Endothelial cell of umbilical vein (primary cell): ENCODE results near the gene ZNF365. TPM values are rescaled to one million over a fixed set of nuclear protein-coding genes. Genes with fewer than 3 reads are reported as not detected.

Experiments used
- BruUV-seq: library from RNA; stranded (reverse); fragments of 400-500 nt; replicated peaks from 2 replicates; lab custom pipeline; 2021; lab: Mats Ljungman, UMichigan
- CTCF ChIA-PET: fragments of 300-600, 350-600 bp; sonication (Branson Sonifier 250); formaldehyde crosslinking; loops from one replicate; lab custom pipeline; 2021; ENCODE audit warnings: antibody characterized with exemption, inconsistent platforms; lab: Charles Lee
- POLR2A ChIA-PET: fragments of 300-600, 350-600 bp; sonication (Branson Sonifier 250); formaldehyde crosslinking; loops from one replicate; lab custom pipeline; 2021; ENCODE audit warnings: antibody characterized with exemption, inconsistent platforms; lab: Charles Lee
- DNase-seq: peaks from one replicate; pipeline ENCODE4 v3.0.0-alpha.2; 2011; ENCODE audit warnings: low read depth, low spot score
- FAIRE-seq: peaks from 2 replicates; lab custom pipeline; 2011; peaks lifted over from hg19 to GRCh38; lab: Jason Lieb, UNC
- H2AFZ ChIP-seq: 2 replicates; pipeline ENCODE4 v1.6.0; 2012; ENCODE audit warnings: low read depth, low read length, control low read depth, inconsistent platforms
- H3K27ac ChIP-seq: 2 replicates; pipeline ENCODE4 v1.5.1; 2011; ENCODE audit warnings: low read depth, mild to moderate bottlenecking, control low read depth, low read length, moderate library complexity; ENCODE audit not compliant: insufficient read depth
- H3K27me3 ChIP-seq, 2 experiments: 2 replicates each; pipeline versions ENCODE4 v1.6.0 to v1.6.1; 2011; ENCODE audit warnings: low read length in 2 of 2, mixed read lengths in 1 of 2; ENCODE audit not compliant: control insufficient read depth in 2 of 2, insufficient read depth in 2 of 2
- H3K36me3 ChIP-seq, 2 experiments: 2 replicates in 1 of 2; 3 replicates in 1 of 2; pipeline ENCODE4 v1.5.1; 2011; ENCODE audit warnings: low read length in 2 of 2, mild to moderate bottlenecking in 1 of 2, moderate library complexity in 1 of 2; ENCODE audit not compliant: control insufficient read depth in 2 of 2, insufficient read depth in 2 of 2; ENCODE audit errors: extremely low read depth in 1 of 2
- H3K4me1 ChIP-seq: 3 replicates; pipeline ENCODE4 v1.5.1; 2011; ENCODE audit warnings: mild to moderate bottlenecking, low read length; ENCODE audit not compliant: control insufficient read depth, insufficient read depth; ENCODE audit errors: extremely low read depth
- H3K4me2 ChIP-seq: 2 replicates; pipeline ENCODE4 v1.6.1; 2011; ENCODE audit warnings: low read length, control low read depth, mixed read lengths; ENCODE audit not compliant: insufficient read depth
- H3K4me3 ChIP-seq, 3 experiments: fragments of 200-600 bp in 1 of 3; sonication (generic), shearing (Covaris generic) in 1 of 3; replicated peaks in 1 of 3; 2 replicates each; pipeline ENCODE4 v1.5.1; 2011 to 2016; ENCODE audit warnings: control low read depth in 3 of 3, low read length in 3 of 3, mild to moderate bottlenecking in 2 of 3, inconsistent platforms in 1 of 3, low read depth in 1 of 3, moderate library complexity in 1 of 3; ENCODE audit not compliant: insufficient read depth in 1 of 3
- H3K79me2 ChIP-seq: 2 replicates; pipeline ENCODE4 v1.6.0; 2012; ENCODE audit warnings: low read length, inconsistent platforms; ENCODE audit not compliant: control insufficient read depth, insufficient read depth
- H3K9ac ChIP-seq: replicated peaks from 2 replicates; pipeline ENCODE3; 2011; ENCODE audit warnings: low read length, control low read depth; ENCODE audit not compliant: insufficient read depth; ENCODE audit errors: extremely low read depth
- H3K9me1 ChIP-seq: replicated peaks from 3 replicates; pipeline ENCODE4 v1.6.0; 2011; ENCODE audit warnings: mild to moderate bottlenecking, low read length; ENCODE audit not compliant: control insufficient read depth, insufficient read depth; ENCODE audit errors: extremely low read depth
- H3K9me3 ChIP-seq: replicated peaks from 2 replicates; pipeline ENCODE4 v1.5.1; 2012; ENCODE audit warnings: low read length, inconsistent platforms; ENCODE audit not compliant: control insufficient read depth, insufficient read depth
- H4K20me1 ChIP-seq: replicated peaks from 2 replicates; pipeline ENCODE3; 2011; ENCODE audit warnings: mild to moderate bottlenecking, low read length; ENCODE audit not compliant: control insufficient read depth, insufficient read depth; ENCODE audit errors: extremely low read depth
- EZH2 ChIP-seq: IDR thresholded peaks from 2 replicates; pipeline ENCODE4 v1.6.1; 2012; ENCODE audit warnings: borderline replicate concordance, low read depth, mild to moderate bottlenecking, moderate library complexity, low read length, inconsistent platforms; ENCODE audit not compliant: severe bottlenecking
- FOS ChIP-seq: IDR thresholded peaks from 2 replicates; pipeline ENCODE4 v1.6.1; 2011; ENCODE audit warnings: mild to moderate bottlenecking, low read length, moderate library complexity, borderline replicate concordance; ENCODE audit not compliant: insufficient read depth
- GATA2 ChIP-seq: IDR thresholded peaks from 2 replicates; pipeline ENCODE4 v1.7.0; 2011; ENCODE audit warnings: low read depth, mild to moderate bottlenecking, moderate library complexity, mixed read lengths, low read length; ENCODE audit not compliant: insufficient read length, insufficient read depth
- JUN ChIP-seq: IDR thresholded peaks from 2 replicates; pipeline ENCODE4 v1.6.1; 2011; ENCODE audit warnings: borderline replicate concordance, low read depth; ENCODE audit not compliant: insufficient read length, insufficient read depth
- MYC ChIP-seq: IDR thresholded peaks from one replicate; pipeline ENCODE4 v1.6.1; 2011; ENCODE audit warnings: mild to moderate bottlenecking, low read depth, low read length
- POLR2A ChIP-seq: IDR thresholded peaks from 2 replicates; pipeline ENCODE4 v1.6.1; 2012; ENCODE audit warnings: low read depth, mild to moderate bottlenecking, control low read depth, low read length
- POLR2AphosphoS5 ChIP-seq: IDR thresholded peaks from 2 replicates; pipeline ENCODE4 v1.6.1; 2012; ENCODE audit warnings: low read depth, mild to moderate bottlenecking, control low read depth, low read length, moderate library complexity; ENCODE audit not compliant: insufficient read depth
- dilution Hi-C: fragments of 300-500 bp; cut with MboI; formaldehyde crosslinking; loops from one replicate; pipeline ENCODE4 v1.15.0; 2019; ENCODE audit warnings: low sequenced_read_pairs; ENCODE audit not compliant: extremely low pct_ligation_motif_present
- intact Hi-C: fragments of 100-400 bp; cut with micrococcal nuclease; formaldehyde crosslinking; loops from one replicate; pipeline ENCODE4 v1.10.0; 2022
- polyA plus RNA-seq, 4 experiments: library from polyadenylated mRNA; depleted of rRNA in 3 of 4; stranded (reverse) in 3 of 4; unstranded in 1 of 4; fragments of >200 nt; gene quantifications; 2 replicates each; pipeline versions ENCODE4 v1.2.1 to v1.2.3, GENCODE V29; 2011 to 2012; ENCODE audit warnings: missing spikeins in 1 of 4
- total RNA-seq: library from RNA; stranded (reverse); gene quantifications from 2 replicates; pipeline ENCODE4 v1.2.3, GENCODE V29; 2021
- TF ChIP-seq, protein P1 (sequence below): IDR thresholded peaks from 2 replicates; pipeline ENCODE4 v1.6.1; 2011; ENCODE audit not compliant: insufficient read depth, insufficient read length
- TF ChIP-seq, protein P2 (sequence below), 2 donors: IDR thresholded peaks; 1 replicate in 1 of 2; 2 replicates in 1 of 2; pipeline ENCODE4 v1.5.1; 2011; ENCODE audit warnings: low read length in 2 of 2, mild to moderate bottlenecking in 2 of 2, moderate library complexity in 2 of 2, control low read depth in 1 of 2, inconsistent platforms in 1 of 2, low read depth in 1 of 2; ENCODE audit not compliant: insufficient read depth in 1 of 2; ENCODE audit errors: extremely low read depth in 1 of 2

The ZNF365 gene
- total and polyA plus RNA-seq, 2 donors (not counting 3 experiments of a cell fraction or from before 2014, with no cell fraction given) = 1.3 to 2.9 TPM

DNA sequence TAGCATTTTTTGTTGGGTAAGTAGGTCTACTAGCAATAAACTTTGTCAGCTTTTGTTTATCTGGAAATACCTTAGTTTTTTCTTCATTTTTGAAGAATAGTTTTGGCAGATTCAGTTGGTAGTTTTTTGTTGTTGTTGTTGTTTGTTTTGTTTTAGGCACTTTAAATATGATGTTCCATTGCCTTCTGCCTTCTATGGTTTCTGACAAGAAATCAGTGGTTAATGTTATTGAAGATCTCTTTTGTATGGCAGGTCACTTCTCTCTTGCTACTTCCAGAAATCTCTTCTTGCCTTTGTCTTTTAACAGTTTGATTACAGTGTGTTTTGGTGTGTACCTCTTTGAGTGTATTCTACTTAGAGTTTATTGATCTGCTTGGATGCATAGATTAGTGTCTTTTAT, 41.8 kb upstream of the ZNF365 start:
- intact Hi-C loops = no loop called here
- H3K36me3 ChIP-seq = no peaks in the 10 kb centered on the region
- H3K4me1 ChIP-seq = peaks cover 5% of the 10 kb centered on the region
- no peaks in the 10 kb centered on the region for H3K79me2 ChIP-seq
- no peak overlapping the region for H3K9ac ChIP-seq
- H2AFZ ChIP-seq = no peak overlapping the region
- DNase-seq (no peak), FAIRE-seq (no peak)
- no peak overlapping the region for H3K27ac ChIP-seq
- no TSS peak for BruUV-seq
- H3K9me1 ChIP-seq = no peaks in the 10 kb centered on the region
- H4K20me1 ChIP-seq = no peaks in the 10 kb centered on the region
- dilution Hi-C loops = no loop called here
- TF ChIP-seq GATA2 (no peak), MYC (no peak), JUN (no peak), EZH2 (no peak), POLR2AphosphoS5 (no peak), FOS (no peak), POLR2A (no peak)
- TF ChIP-seq, protein P1, sequence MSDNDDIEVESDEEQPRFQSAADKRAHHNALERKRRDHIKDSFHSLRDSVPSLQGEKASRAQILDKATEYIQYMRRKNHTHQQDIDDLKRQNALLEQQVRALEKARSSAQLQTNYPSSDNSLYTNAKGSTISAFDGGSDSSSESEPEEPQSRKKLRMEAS = no peak
- TF ChIP-seq, protein P2, sequence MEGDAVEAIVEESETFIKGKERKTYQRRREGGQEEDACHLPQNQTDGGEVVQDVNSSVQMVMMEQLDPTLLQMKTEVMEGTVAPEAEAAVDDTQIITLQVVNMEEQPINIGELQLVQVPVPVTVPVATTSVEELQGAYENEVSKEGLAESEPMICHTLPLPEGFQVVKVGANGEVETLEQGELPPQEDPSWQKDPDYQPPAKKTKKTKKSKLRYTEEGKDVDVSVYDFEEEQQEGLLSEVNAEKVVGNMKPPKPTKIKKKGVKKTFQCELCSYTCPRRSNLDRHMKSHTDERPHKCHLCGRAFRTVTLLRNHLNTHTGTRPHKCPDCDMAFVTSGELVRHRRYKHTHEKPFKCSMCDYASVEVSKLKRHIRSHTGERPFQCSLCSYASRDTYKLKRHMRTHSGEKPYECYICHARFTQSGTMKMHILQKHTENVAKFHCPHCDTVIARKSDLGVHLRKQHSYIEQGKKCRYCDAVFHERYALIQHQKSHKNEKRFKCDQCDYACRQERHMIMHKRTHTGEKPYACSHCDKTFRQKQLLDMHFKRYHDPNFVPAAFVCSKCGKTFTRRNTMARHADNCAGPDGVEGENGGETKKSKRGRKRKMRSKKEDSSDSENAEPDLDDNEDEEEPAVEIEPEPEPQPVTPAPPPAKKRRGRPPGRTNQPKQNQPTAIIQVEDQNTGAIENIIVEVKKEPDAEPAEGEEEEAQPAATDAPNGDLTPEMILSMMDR (IDR thresholded peaks at IDR 0.05; ENCODE audit: extremely low read depth in 1 of 2, insufficient read depth in 1 of 2, low read depth in 1 of 2, low read length in 2 of 2) = no peak
- no peaks in the 10 kb centered on the region for H3K9me3 ChIP-seq
- no peak overlapping the region for H3K4me2 ChIP-seq
- H3K4me3 ChIP-seq = no peak overlapping the region
- POLR2A ChIA-PET = no interaction called here
- CTCF ChIA-PET = no interaction called here
- H3K27me3 ChIP-seq = no peaks in the 10 kb centered on the region
